ENCODE measurements around the gene GP2.

GRCh38 chr16:20301840-20302239 lies 25.5 kb downstream of the GP2 start:
- no peak for TF ChIP-seq POLR2AphosphoS5 (IDR thresholded peaks at IDR 0.05; ENCODE audit: low read depth, low read length)
- no peak for TF ChIP-seq POLR2A (IDR thresholded peaks at IDR 0.05; ENCODE audit: low read depth, low read length)

Measured in GM12892 (cell line).